K562 (cell line): ENCODE measurements around the gene OBSCN. TPM values are rescaled to one million over a fixed set of nuclear protein-coding genes. Genes with fewer than 3 reads are reported as not detected.

Experiments
- FOSL1 ChIP-seq: fragments of 200-800 bp; sonication (Bioruptor generic); conservative IDR thresholded peaks from 2 replicates; pipeline ENCODE4 v1.6.1; 2016; ENCODE audit warnings: missing genetic modification characterization, missing compliant biosample characterization
- HMG20B ChIP-seq: fragments of 250-450 bp; sonication (Bioruptor Pico); IDR thresholded peaks from 2 replicates; pipeline ENCODE4 v1.5.0; 2021; ENCODE audit warnings: mild to moderate bottlenecking
- MTA3 ChIP-seq: fragments of 450-650 bp; formaldehyde crosslinking; IDR thresholded peaks from 2 replicates; pipeline ENCODE4 v1.6.1; 2017; ENCODE audit warnings: mild to moderate bottlenecking, borderline replicate concordance
- MYNN ChIP-seq, 2 experiments: sonication (generic); formaldehyde crosslinking in 1 of 2; IDR thresholded peaks; 2 replicates each; pipeline versions ENCODE4 v1.5.0 to v1.6.1; 2016 to 2020; ENCODE audit warnings: antibody characterized with exemption in 1 of 2, missing genetic modification reagents in 1 of 2
- NFE2 ChIP-seq: IDR thresholded peaks from 2 replicates; pipeline ENCODE4 v1.6.1; 2014; ENCODE audit warnings: antibody characterized with exemption, low read depth
- POLR2AphosphoS5 ChIP-seq: IDR thresholded peaks from 2 replicates; pipeline ENCODE4 v1.6.1; 2011; ENCODE audit warnings: mild to moderate bottlenecking, low read depth, low read length, moderate library complexity; ENCODE audit not compliant: control insufficient read depth, insufficient read depth
- RBM34 ChIP-seq: fragments of 200-400 bp; formaldehyde crosslinking; IDR thresholded peaks from 2 replicates; pipeline ENCODE4 v1.6.1; 2018; ENCODE audit warnings: low read length, borderline replicate concordance; ENCODE audit not compliant: insufficient read depth
- SMAD4 ChIP-seq: fragments of 250-450 bp; sonication (Bioruptor Pico); conservative IDR thresholded peaks from 2 replicates; pipeline ENCODE4 v1.8.0; 2021; ENCODE audit warnings: inconsistent platforms, mild to moderate bottlenecking, moderate library complexity
- SMARCA5 ChIP-seq: fragments of 450-650 bp; IDR thresholded peaks from 2 replicates; pipeline ENCODE4 v1.6.1; 2016
- TAL1 ChIP-seq: fragments of 450-650 bp; IDR thresholded peaks from 2 replicates; pipeline ENCODE4 v1.6.1; 2016; ENCODE audit warnings: mild to moderate bottlenecking
- ZFX ChIP-seq: sonication (generic); formaldehyde crosslinking; IDR thresholded peaks from 2 replicates; pipeline ENCODE4 v1.8.0; 2022; ENCODE audit warnings: mild to moderate bottlenecking, missing genetic modification reagents, moderate library complexity
- ZNF12 ChIP-seq: sonication (generic); formaldehyde crosslinking; IDR thresholded peaks from 2 replicates; pipeline ENCODE4 v1.4.0; 2020; ENCODE audit warnings: mild to moderate bottlenecking, missing genetic modification reagents
- ZNF134 ChIP-seq: fragments of 250-450 bp; sonication (Bioruptor Pico); conservative IDR thresholded peaks from 2 replicates; pipeline ENCODE4 v1.4.0; 2020
- ZNF324 ChIP-seq: fragments of 250-450 bp; sonication (Bioruptor Pico); IDR thresholded peaks from 2 replicates; pipeline ENCODE4 v1.4.0; 2020; ENCODE audit warnings: mild to moderate bottlenecking
- polyA plus RNA-seq, 8 experiments: library from polyadenylated mRNA; depleted of rRNA in 4 of 8; stranded (reverse) in 5 of 8; unstranded in 3 of 8; fragments of >200 nt; fragmentation: Nextera tagmentation in 2 of 8; fragmentation: Illumina TruSeq in 1 of 8; extraction: Ambion mirVana in 2 of 8; extraction: Trizol in 1 of 8; gene quantifications; 2 replicates each; pipeline versions ENCODE4 v1.2.1 to v1.2.3, GENCODE V29; 2011 to 2014; ENCODE audit warnings: inconsistent platforms in 1 of 8, missing spikeins in 1 of 8
- total RNA-seq, 7 experiments: library from RNA; depleted of rRNA in 6 of 7; stranded (reverse); fragments of >200 nt in 6 of 7; fragmentation: Illumina TruSeq in 2 of 7; extraction: Trizol in 2 of 7; gene quantifications; 2 replicates each; pipeline versions ENCODE4 v1.2.1 to v1.2.3, GENCODE V29; 2011 to 2021; ENCODE audit warnings: low replicate concordance in 1 of 7
- TF ChIP-seq, protein P1 (sequence below), 2 experiments: fragments of 450-650 bp; formaldehyde crosslinking in 1 of 2; IDR thresholded peaks; 2 replicates each; pipeline versions ENCODE4 v1.4.0 to v1.6.1; 2014 to 2020; ENCODE audit warnings: mild to moderate bottlenecking in 2 of 2, borderline replicate concordance in 1 of 2, low read depth in 1 of 2
- TF ChIP-seq, protein P2 (sequence below), 3 experiments: fragments of 200-800 bp in 1 of 3; fragments of 250-450 bp in 1 of 3; fragments of 450-650 bp in 1 of 3; sonication (Bioruptor Pico) in 1 of 3; sonication (Bioruptor generic) in 1 of 3; formaldehyde crosslinking in 1 of 3; IDR thresholded peaks; 2 replicates each; pipeline versions ENCODE4 v1.6.1 to v1.8.0; 2016 to 2022; ENCODE audit warnings: mild to moderate bottlenecking in 2 of 3, missing genetic modification characterization in 2 of 3, missing compliant biosample characterization in 1 of 3, moderate library complexity in 1 of 3

OBSCN gene
- total and polyA plus RNA-seq, 9 of the 15 experiments (the other 6 are each of a cell fraction or from before 2014, with no cell fraction given), result 0.18 to 19.7 (median 3.6) TPM

DNA sequence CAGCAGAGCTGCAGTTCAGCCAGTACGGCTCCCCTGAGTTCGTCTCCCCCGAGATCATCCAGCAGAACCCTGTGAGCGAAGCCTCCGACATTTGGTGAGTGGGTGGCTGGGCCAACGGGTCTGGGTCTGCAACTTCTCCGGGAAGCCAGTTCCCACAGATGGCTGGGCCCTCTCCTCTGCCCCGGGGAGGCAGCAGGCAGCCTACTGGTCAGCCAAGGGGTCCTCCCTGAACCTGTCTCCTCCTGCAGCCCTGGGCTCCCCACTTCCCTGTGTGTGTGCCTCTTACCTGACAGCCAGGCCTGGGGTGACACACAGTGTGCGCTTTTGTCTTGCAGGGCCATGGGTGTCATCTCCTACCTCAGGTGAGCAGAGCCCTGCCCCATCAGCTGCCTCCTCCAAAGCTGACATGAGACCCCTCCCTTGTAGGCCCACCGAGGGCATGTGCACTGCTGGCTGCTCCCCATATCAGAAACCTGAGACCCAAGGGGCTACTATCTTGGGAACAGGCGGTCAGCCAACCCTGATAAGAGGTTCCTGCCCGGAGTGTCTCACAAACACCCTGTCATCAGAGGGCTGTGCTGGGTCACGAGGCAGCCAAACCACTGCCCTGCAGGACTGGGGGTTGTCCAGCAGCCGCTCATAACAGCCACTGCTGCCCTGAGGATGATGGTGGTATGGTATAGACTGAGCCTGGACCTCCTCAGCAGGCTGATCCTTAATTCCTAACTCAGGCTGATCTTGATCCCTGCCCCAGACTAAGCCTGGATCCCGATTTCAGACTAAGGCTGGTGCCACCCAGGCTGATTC, 161.2 kb downstream of the OBSCN start (continued):
- TF ChIP-seq, protein P1, sequence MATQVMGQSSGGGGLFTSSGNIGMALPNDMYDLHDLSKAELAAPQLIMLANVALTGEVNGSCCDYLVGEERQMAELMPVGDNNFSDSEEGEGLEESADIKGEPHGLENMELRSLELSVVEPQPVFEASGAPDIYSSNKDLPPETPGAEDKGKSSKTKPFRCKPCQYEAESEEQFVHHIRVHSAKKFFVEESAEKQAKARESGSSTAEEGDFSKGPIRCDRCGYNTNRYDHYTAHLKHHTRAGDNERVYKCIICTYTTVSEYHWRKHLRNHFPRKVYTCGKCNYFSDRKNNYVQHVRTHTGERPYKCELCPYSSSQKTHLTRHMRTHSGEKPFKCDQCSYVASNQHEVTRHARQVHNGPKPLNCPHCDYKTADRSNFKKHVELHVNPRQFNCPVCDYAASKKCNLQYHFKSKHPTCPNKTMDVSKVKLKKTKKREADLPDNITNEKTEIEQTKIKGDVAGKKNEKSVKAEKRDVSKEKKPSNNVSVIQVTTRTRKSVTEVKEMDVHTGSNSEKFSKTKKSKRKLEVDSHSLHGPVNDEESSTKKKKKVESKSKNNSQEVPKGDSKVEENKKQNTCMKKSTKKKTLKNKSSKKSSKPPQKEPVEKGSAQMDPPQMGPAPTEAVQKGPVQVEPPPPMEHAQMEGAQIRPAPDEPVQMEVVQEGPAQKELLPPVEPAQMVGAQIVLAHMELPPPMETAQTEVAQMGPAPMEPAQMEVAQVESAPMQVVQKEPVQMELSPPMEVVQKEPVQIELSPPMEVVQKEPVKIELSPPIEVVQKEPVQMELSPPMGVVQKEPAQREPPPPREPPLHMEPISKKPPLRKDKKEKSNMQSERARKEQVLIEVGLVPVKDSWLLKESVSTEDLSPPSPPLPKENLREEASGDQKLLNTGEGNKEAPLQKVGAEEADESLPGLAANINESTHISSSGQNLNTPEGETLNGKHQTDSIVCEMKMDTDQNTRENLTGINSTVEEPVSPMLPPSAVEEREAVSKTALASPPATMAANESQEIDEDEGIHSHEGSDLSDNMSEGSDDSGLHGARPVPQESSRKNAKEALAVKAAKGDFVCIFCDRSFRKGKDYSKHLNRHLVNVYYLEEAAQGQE (IDR thresholded peaks at IDR 0.05; ENCODE audit: borderline replicate concordance), result peak; percentile 51
- TF ChIP-seq, protein P1 (CRISPR knock-in tag; IDR thresholded peaks at IDR 0.05; ENCODE audit: low read depth), result no peak; the same call in 1 of the 2 replicates
- peak; percentile 38; the same call in 1 of the 2 replicates for TF ChIP-seq ZNF134
- peak; percentile 62 for TF ChIP-seq ZFX (CRISPR knock-in tag)
- no peak for TF ChIP-seq ZNF324
- peak; percentile 87 for TF ChIP-seq TAL1
- peak; percentile 95 for TF ChIP-seq SMAD4 (CRISPR knock-in tag)
- peak; percentile 79 for TF ChIP-seq FOSL1
- peak; percentile 95 for TF ChIP-seq MYNN (IDR thresholded peaks at IDR 0.05)
- no peak for TF ChIP-seq MYNN (CRISPR knock-in tag; IDR thresholded peaks at IDR 0.05)
- TF ChIP-seq MTA3, result peak; percentile 93
- TF ChIP-seq NFE2, result peak; percentile 78
- no peak for TF ChIP-seq RBM34
- TF ChIP-seq SMARCA5, result peak; percentile 56; the same call in 1 of the 2 replicates
- TF ChIP-seq, protein P2, sequence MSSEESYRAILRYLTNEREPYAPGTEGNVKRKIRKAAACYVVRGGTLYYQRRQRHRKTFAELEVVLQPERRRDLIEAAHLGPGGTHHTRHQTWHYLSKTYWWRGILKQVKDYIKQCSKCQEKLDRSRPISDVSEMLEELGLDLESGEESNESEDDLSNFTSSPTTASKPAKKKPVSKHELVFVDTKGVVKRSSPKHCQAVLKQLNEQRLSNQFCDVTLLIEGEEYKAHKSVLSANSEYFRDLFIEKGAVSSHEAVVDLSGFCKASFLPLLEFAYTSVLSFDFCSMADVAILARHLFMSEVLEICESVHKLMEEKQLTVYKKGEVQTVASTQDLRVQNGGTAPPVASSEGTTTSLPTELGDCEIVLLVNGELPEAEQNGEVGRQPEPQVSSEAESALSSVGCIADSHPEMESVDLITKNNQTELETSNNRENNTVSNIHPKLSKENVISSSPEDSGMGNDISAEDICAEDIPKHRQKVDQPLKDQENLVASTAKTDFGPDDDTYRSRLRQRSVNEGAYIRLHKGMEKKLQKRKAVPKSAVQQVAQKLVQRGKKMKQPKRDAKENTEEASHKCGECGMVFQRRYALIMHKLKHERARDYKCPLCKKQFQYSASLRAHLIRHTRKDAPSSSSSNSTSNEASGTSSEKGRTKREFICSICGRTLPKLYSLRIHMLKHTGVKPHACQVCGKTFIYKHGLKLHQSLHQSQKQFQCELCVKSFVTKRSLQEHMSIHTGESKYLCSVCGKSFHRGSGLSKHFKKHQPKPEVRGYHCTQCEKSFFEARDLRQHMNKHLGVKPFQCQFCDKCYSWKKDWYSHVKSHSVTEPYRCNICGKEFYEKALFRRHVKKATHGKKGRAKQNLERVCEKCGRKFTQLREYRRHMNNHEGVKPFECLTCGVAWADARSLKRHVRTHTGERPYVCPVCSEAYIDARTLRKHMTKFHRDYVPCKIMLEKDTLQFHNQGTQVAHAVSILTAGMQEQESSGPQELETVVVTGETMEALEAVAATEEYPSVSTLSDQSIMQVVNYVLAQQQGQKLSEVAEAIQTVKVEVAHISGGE (CRISPR knock-in tag; IDR thresholded peaks at IDR 0.05), result peak in 1 of 3 experiments; percentile 60; a peak in 2 of 6 replicates
- peak; percentile 51; the same call in 1 of the 2 replicates for TF ChIP-seq ZNF12 (CRISPR knock-in tag)
- TF ChIP-seq HMG20B (CRISPR knock-in tag), result no peak
- peak; percentile 81 for TF ChIP-seq POLR2AphosphoS5
